H9 (cell line): ENCODE data around the gene TGM4. TPM values are rescaled to one million over a fixed set of nuclear protein-coding genes. Genes with fewer than 3 reads are reported as not detected.

Experiments used
- DNase-seq: peaks from one replicate; pipeline ENCODE4 v3.0.0-alpha.2; 2017
- H2AFZ ChIP-seq: one replicate; pipeline ENCODE4 v1.6.1; 2013; ENCODE audit warnings: mild to moderate bottlenecking, low read length, control low read depth, moderate library complexity
- H2AK5ac ChIP-seq: 2 replicates; pipeline ENCODE4 v1.6.1; 2013; ENCODE audit warnings: low read length, control low read depth, mixed read lengths; ENCODE audit not compliant: insufficient read length
- H2BK120ac ChIP-seq: one replicate; pipeline ENCODE4 v1.6.1; 2013; ENCODE audit warnings: low read depth, mild to moderate bottlenecking, low read length, control low read depth, inconsistent platforms; ENCODE audit not compliant: poor library complexity, severe bottlenecking
- H2BK12ac ChIP-seq: 2 replicates; pipeline ENCODE4 v1.6.1; 2013; ENCODE audit warnings: low read length, control low read depth, mixed read lengths, low read depth; ENCODE audit not compliant: insufficient read length
- H2BK15ac ChIP-seq: 2 replicates; pipeline ENCODE4 v1.6.1; 2013; ENCODE audit warnings: low read depth, low read length, control low read depth
- H2BK20ac ChIP-seq: one replicate; pipeline ENCODE4 v1.6.1; 2013; ENCODE audit warnings: low read depth, mild to moderate bottlenecking, low read length, control low read depth, inconsistent platforms; ENCODE audit not compliant: poor library complexity, severe bottlenecking
- H2BK5ac ChIP-seq: 2 replicates; pipeline ENCODE4 v1.6.1; 2013; ENCODE audit warnings: low read length, control low read depth, mixed read lengths; ENCODE audit not compliant: insufficient read length
- H3K14ac ChIP-seq: 2 replicates; pipeline ENCODE4 v1.6.1; 2013; ENCODE audit warnings: low read length, control low read depth; ENCODE audit not compliant: insufficient read depth
- H3K18ac ChIP-seq: 2 replicates; pipeline ENCODE4 v1.6.1; 2013; ENCODE audit warnings: low read depth, mild to moderate bottlenecking, mixed read lengths, low read length, control low read depth; ENCODE audit not compliant: insufficient read length
- H3K23ac ChIP-seq: 2 replicates; pipeline ENCODE4 v1.6.1; 2013; ENCODE audit warnings: low read length, control low read depth, mixed read lengths, low read depth; ENCODE audit not compliant: insufficient read length
- H3K23me2 ChIP-seq: 2 replicates; pipeline ENCODE4 v1.6.1; 2013; ENCODE audit warnings: low read depth, mild to moderate bottlenecking, mixed read lengths, low read length, control low read depth; ENCODE audit not compliant: insufficient read length, poor library complexity, severe bottlenecking
- H3K27ac ChIP-seq: 2 replicates; pipeline ENCODE4 v1.5.1; 2013; ENCODE audit warnings: low read length, control low read depth, mixed read lengths, low read depth; ENCODE audit not compliant: insufficient read length
- H3K27me3 ChIP-seq: 2 replicates; pipeline ENCODE4 v1.6.1; 2013; ENCODE audit warnings: low read length, control low read depth, inconsistent platforms; ENCODE audit not compliant: insufficient read depth
- H3K4ac ChIP-seq: 2 replicates; pipeline ENCODE4 v1.6.1; 2013; ENCODE audit warnings: low read depth, mild to moderate bottlenecking, control low read depth, inconsistent platforms, low read length, moderate library complexity
- H3K4me1 ChIP-seq: 2 replicates; pipeline ENCODE4 v1.6.1; 2013; ENCODE audit warnings: low read length, control low read depth, inconsistent platforms; ENCODE audit not compliant: insufficient read depth
- H3K4me2 ChIP-seq: 2 replicates; pipeline ENCODE4 v1.6.1; 2013; ENCODE audit warnings: low read length, control low read depth, mixed read lengths; ENCODE audit not compliant: insufficient read length, insufficient read depth
- H3K56ac ChIP-seq: 2 replicates; pipeline ENCODE4 v1.6.1; 2013; ENCODE audit warnings: low read depth, mild to moderate bottlenecking, mixed read lengths, low read length, control low read depth; ENCODE audit not compliant: insufficient read length
- H3K79me1 ChIP-seq: 2 replicates; pipeline ENCODE4 v1.6.1; 2013; ENCODE audit warnings: low read depth, mild to moderate bottlenecking, moderate library complexity, low read length, control low read depth, inconsistent platforms; ENCODE audit not compliant: insufficient read depth, poor library complexity, severe bottlenecking
- H3K79me2 ChIP-seq: 2 replicates; pipeline ENCODE4 v1.6.1; 2013; ENCODE audit warnings: low read length, control low read depth, inconsistent platforms; ENCODE audit not compliant: insufficient read depth
- H3K9ac ChIP-seq: 2 replicates; pipeline ENCODE4 v1.6.1; 2013; ENCODE audit warnings: low read length, control low read depth, mixed read lengths; ENCODE audit not compliant: insufficient read length; ENCODE audit errors: extremely low read depth
- H3K9me3 ChIP-seq: one replicate; pipeline ENCODE4 v1.6.1; 2013; ENCODE audit warnings: low read depth, low read length, inconsistent platforms; ENCODE audit not compliant: control insufficient read depth
- H3T11ph ChIP-seq: one replicate; pipeline ENCODE4 v1.6.1; 2013; ENCODE audit warnings: mild to moderate bottlenecking, low read length, control low read depth, inconsistent platforms
- H4K20me1 ChIP-seq: one replicate; pipeline ENCODE4 v1.6.1; 2013; ENCODE audit not compliant: control insufficient read depth, insufficient read length, insufficient read depth
- H4K5ac ChIP-seq: 2 replicates; pipeline ENCODE4 v1.6.1; 2013; ENCODE audit warnings: low read depth, mild to moderate bottlenecking, mixed read lengths, low read length, control low read depth; ENCODE audit not compliant: insufficient read length
- H4K8ac ChIP-seq: replicated peaks from 2 replicates; pipeline ENCODE4 v1.6.1; 2013; ENCODE audit warnings: low read length, control low read depth, mixed read lengths, low read depth; ENCODE audit not compliant: insufficient read length
- H4K91ac ChIP-seq: 2 replicates; pipeline ENCODE4 v1.6.1; 2013; ENCODE audit warnings: low read depth, mild to moderate bottlenecking, moderate library complexity, mixed read lengths, low read length, control low read depth; ENCODE audit not compliant: insufficient read length
- H3K27ac Mint-ChIP-seq, 3 experiments: 2 replicates in 2 of 3; 3 replicates in 1 of 3; pipeline ENCODE4 v1.8.0; 2020 to 2021; ENCODE audit warnings: mixed read lengths in 3 of 3, mild to moderate bottlenecking in 1 of 3, moderate library complexity in 1 of 3
- H3K27me3 Mint-ChIP-seq: 2 replicates; pipeline ENCODE4 v1.8.0; 2021; ENCODE audit warnings: low read depth, mild to moderate bottlenecking, moderate library complexity, mixed read lengths
- H3K36me3 Mint-ChIP-seq, 3 experiments: 2 replicates in 2 of 3; 3 replicates in 1 of 3; pipeline ENCODE4 v1.8.0; 2020 to 2021; ENCODE audit warnings: low read depth in 3 of 3, mixed read lengths in 3 of 3; ENCODE audit not compliant: insufficient read depth in 1 of 3
- H3K4me1 Mint-ChIP-seq, 2 experiments: 2 replicates each; pipeline ENCODE4 v1.8.0; 2020; ENCODE audit warnings: mixed read lengths in 2 of 2
- H3K4me3 Mint-ChIP-seq, 2 experiments: 2 replicates in 1 of 2; 3 replicates in 1 of 2; pipeline ENCODE4 v1.8.0; 2020 to 2021; ENCODE audit warnings: mild to moderate bottlenecking in 2 of 2, mixed read lengths in 2 of 2, moderate library complexity in 1 of 2
- H3K9me3 Mint-ChIP-seq, 2 experiments: 2 replicates in 1 of 2; 3 replicates in 1 of 2; pipeline ENCODE4 v1.8.0; 2020; ENCODE audit warnings: mild to moderate bottlenecking in 2 of 2, mixed read lengths in 2 of 2, moderate library complexity in 1 of 2
- CTCF ChIP-seq: fragments of 200-600 bp; sonication (generic); conservative IDR thresholded peaks from 3 replicates; pipeline ENCODE4 v1.8.0; 2021; ENCODE audit warnings: antibody characterized with exemption, mild to moderate bottlenecking
- WGBS: extraction: QIAGEN DNeasy Blood & Tissue Kit; methylation state at CpG from one replicate; pipeline ENCODE4 v1.1.7; 2013; ENCODE audit warnings: missing lambda C conversion rate, low lambda C conversion rate, mixed read lengths; ENCODE audit not compliant: insufficient read length; ENCODE audit errors: extremely low coverage; 5-methylcytosine and 5-hydroxymethylcytosine counted together
- total RNA-seq: library from RNA; stranded (reverse); gene quantifications from 2 replicates; pipeline ENCODE4 v1.2.1, GENCODE V29; 2021

Gene TGM4
- total RNA-seq, 1 experiment from 2014 or later, result not detected

DNA sequence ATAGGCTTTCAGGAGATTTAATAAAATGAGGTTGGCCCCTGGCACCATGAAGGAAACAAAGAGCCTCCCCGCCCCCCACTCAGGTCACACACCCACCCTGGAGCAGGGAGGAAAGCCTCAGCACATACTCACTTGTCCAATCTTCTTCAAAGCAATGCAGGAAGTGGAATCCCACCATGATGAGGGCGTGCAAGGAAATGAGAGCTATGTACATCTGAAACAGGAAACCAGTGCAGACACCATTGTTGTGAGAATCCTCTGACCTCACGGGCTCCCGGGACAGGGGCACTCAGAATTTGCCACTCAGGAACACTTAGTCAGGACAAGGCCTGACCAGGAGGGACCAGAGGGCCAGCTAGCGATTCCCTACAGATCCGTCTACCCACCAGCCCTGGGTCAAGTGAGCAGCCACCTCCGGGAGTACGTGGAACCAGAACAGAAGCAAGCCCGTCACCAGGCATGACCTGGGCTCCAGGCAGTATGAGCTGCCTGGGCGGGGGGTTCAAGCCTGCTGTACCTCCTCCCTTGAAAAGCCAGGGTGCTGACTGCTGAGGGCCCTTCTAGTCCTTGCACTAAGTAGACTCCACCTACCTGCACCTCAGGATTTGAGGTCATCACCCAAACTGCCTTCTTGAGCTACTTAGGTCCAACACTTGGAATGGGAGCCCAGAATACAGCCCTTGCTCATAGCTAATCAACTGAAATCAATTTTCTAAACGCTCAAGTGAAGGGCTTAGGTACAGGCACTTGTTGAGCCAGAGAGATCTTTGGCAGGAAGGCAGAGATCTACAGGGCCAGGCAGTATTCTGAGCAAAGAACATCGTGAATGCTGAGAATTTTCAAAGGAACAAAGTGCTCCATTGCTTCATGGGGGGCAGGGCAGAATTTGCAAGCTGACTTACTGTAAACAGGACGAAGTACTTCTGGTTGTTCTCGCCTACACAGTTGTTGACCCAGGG lies 58.9 kb downstream of the TGM4 start:
- Histone ChIP-seq H3K23ac (no peak overlapping the region), H3K4ac (no peak overlapping the region), H3K9me3 (no peaks in the 10 kb centered on the region), H3K79me2 (no peaks in the 10 kb centered on the region), H3K27ac (no peak overlapping the region), H4K5ac (no peak overlapping the region), H2AK5ac (no peak overlapping the region), H3K56ac (no peak overlapping the region), H2BK5ac (no peak overlapping the region), H3K4me1 (no peaks in the 10 kb centered on the region), H4K20me1 (no peaks in the 10 kb centered on the region), H3K14ac (no peak overlapping the region; the same call in 1 of the 2 replicates), H3K9ac (no peak overlapping the region), H4K8ac (no peak overlapping the region), H3T11ph (no peak overlapping the region), H3K4me2 (no peak overlapping the region), H2BK15ac (no peak overlapping the region), H2BK120ac (no peak overlapping the region), H2AFZ (no peak overlapping the region), H3K79me1 (no peaks in the 10 kb centered on the region), H4K91ac (no peak overlapping the region), H3K18ac (no peak overlapping the region), H2BK12ac (no peak overlapping the region), H3K23me2 (no peaks in the 10 kb centered on the region), H2BK20ac (no peak overlapping the region), H3K27me3 (no peaks in the 10 kb centered on the region)
- no peaks in the 10 kb centered on the region for H3K27me3 Mint-ChIP-seq
- no peak for TF ChIP-seq CTCF
- peaks cover 21 to 25% of the 10 kb centered on the region in 2 experiments for H3K4me1 Mint-ChIP-seq
- H3K9me3 Mint-ChIP-seq, result no peaks in the 10 kb centered on the region
- H3K4me3 Mint-ChIP-seq, result no peak overlapping the region; a peak in 1 of 5 replicates
- peak overlapping the region; percentile 18 to 70 (median 58); a peak in 4 of 7 replicates for H3K27ac Mint-ChIP-seq
- DNase-seq, result no peak
- no CpG with 5 or more reads among the region's 14 CpGs for WGBS
- peaks cover 41 to 67% (median 58%) of the 10 kb centered on the region in 3 experiments for H3K36me3 Mint-ChIP-seq
